Hepatocyte (in vitro differentiated cells): ENCODE measurements around the gene MLIP. TPM values are rescaled to one million over a fixed set of nuclear protein-coding genes. Genes with fewer than 3 reads are reported as not detected.

Experiments used
- DNase-seq: peaks from one replicate; pipeline ENCODE4 v3.0.0-alpha.2; 2016; ENCODE audit warnings: low spot score
- H2AFZ ChIP-seq: fragments of 200-600 bp; sonication (generic); 2 replicates; pipeline ENCODE4 v1.6.0; 2016; ENCODE audit warnings: antibody characterized with exemption, mild to moderate bottlenecking
- H3K27ac ChIP-seq: fragments of 200-600 bp; sonication (generic); 2 replicates; pipeline ENCODE4 v1.5.1; 2016; ENCODE audit warnings: mild to moderate bottlenecking
- H3K27me3 ChIP-seq: fragments of 200-600 bp; sonication (generic); 2 replicates; pipeline ENCODE4 v1.6.1; 2016
- H3K36me3 ChIP-seq: fragments of 200-600 bp; sonication (generic); replicated peaks from 2 replicates; pipeline ENCODE4 v1.5.1; 2016; ENCODE audit warnings: low read depth; ENCODE audit not compliant: insufficient read depth
- H3K4me1 ChIP-seq: fragments of 200-600 bp; sonication (generic); 2 replicates; pipeline ENCODE4 v1.5.1; 2016; ENCODE audit warnings: mild to moderate bottlenecking, moderate library complexity; ENCODE audit not compliant: insufficient read depth
- H3K4me2 ChIP-seq: fragments of 200-600 bp; sonication (generic); 2 replicates; pipeline ENCODE4 v1.6.0; 2016
- H3K4me3 ChIP-seq: fragments of 200-600 bp; sonication (generic); 2 replicates; pipeline ENCODE4 v1.5.1; 2016; ENCODE audit warnings: mild to moderate bottlenecking
- H3K79me2 ChIP-seq: fragments of 200-600 bp; sonication (generic); 2 replicates; pipeline ENCODE4 v1.6.0; 2017; ENCODE audit warnings: mild to moderate bottlenecking
- H3K9me2 ChIP-seq: fragments of 200-600 bp; sonication (generic); replicated peaks from 2 replicates; pipeline ENCODE4 v1.6.0; 2017; ENCODE audit warnings: mild to moderate bottlenecking; ENCODE audit not compliant: insufficient read depth
- H3K9me3 ChIP-seq: fragments of 200-600 bp; sonication (generic); 2 replicates; pipeline ENCODE4 v1.5.1; 2016; ENCODE audit warnings: low read depth, mild to moderate bottlenecking
- H4K20me1 ChIP-seq: fragments of 200-600 bp; sonication (generic); 2 replicates; pipeline ENCODE4 v1.6.0; 2016; ENCODE audit warnings: mild to moderate bottlenecking; ENCODE audit not compliant: insufficient read depth, poor library complexity, severe bottlenecking
- EZH2 ChIP-seq: fragments of 200-600 bp; sonication (generic); IDR thresholded peaks from 2 replicates; pipeline ENCODE4 v1.6.1; 2016; ENCODE audit warnings: antibody characterized with exemption, mild to moderate bottlenecking, borderline replicate concordance
- EZH2phosphoT487 ChIP-seq: fragments of 200-600 bp; sonication (generic); IDR thresholded peaks from one replicate; pipeline ENCODE4 v1.6.1; 2018; ENCODE audit warnings: antibody characterized with exemption, mild to moderate bottlenecking, low read depth, moderate library complexity; ENCODE audit not compliant: unreplicated experiment, severe bottlenecking
- WGBS: methylation state at CpG from one replicate; pipeline ENCODE4 v1.1.6; 2016; ENCODE audit warnings: low lambda C conversion rate; ENCODE audit errors: missing lambda C conversion rate; 5-methylcytosine and 5-hydroxymethylcytosine counted together
- polyA plus RNA-seq: library from polyadenylated mRNA; unstranded; fragments of >200 nt; fragmentation: Nextera tagmentation; extraction: Ambion mirVana; gene quantifications from 2 replicates; pipeline ENCODE4 v1.2.1, GENCODE V29; 2016
- total RNA-seq: library from RNA; depleted of rRNA; stranded (reverse); fragments of >200 nt; gene quantifications from 2 replicates; pipeline ENCODE4 v1.2.3, GENCODE V29; 2014
- TF ChIP-seq, protein P1 (sequence below): fragments of 200-600 bp; sonication (generic); IDR thresholded peaks from 2 replicates; pipeline ENCODE4 v1.5.1; 2016; ENCODE audit warnings: antibody characterized with exemption, mild to moderate bottlenecking; ENCODE audit not compliant: poor library complexity

The MLIP gene
- total and polyA plus RNA-seq, 2 experiments from 2014 or later: 1.2 to 1.5 TPM

DNA sequence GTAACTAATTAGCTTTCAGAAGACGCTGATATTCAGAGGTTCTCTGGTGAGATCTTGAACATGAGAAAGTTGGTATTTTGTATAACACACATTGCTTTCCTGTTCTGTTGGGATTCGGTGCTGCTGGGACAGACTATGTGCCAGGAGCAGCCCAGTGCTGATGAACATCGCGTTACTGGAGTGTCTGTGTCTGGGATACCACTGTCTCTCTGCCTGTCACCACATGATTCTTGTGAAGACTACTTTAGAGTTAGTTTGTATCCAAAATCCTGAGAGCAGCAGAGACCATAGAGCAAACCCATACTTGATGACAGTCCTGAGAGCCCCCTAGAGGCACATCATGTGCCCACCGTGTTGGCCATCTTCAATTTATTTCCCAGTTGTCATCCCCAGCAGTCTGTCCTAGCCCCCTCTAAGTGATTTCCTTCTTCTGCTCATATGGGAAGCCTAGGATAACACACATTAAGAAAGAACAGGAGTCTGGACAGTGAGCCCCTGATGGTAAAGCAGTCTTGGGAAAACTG lies 155.2 kb downstream of the MLIP start:
- Histone ChIP-seq H3K4me2 (no peak overlapping the region), H3K4me3 (no peak overlapping the region), H4K20me1 (no peaks in the 10 kb centered on the region), H3K27me3 (no peaks in the 10 kb centered on the region), H2AFZ (no peak overlapping the region), H3K79me2 (no peaks in the 10 kb centered on the region), H3K27ac (no peak overlapping the region), H3K9me3 (no peaks in the 10 kb centered on the region), H3K9me2 (no peaks in the 10 kb centered on the region), H3K4me1 (no peaks in the 10 kb centered on the region), H3K36me3 (no peaks in the 10 kb centered on the region)
- DNase-seq: no peak
- 76% methylated on average over 5 of the region's 5 CpGs for WGBS
- TF ChIP-seq EZH2 (no peak), EZH2phosphoT487 (no peak)
- TF ChIP-seq, protein P1, sequence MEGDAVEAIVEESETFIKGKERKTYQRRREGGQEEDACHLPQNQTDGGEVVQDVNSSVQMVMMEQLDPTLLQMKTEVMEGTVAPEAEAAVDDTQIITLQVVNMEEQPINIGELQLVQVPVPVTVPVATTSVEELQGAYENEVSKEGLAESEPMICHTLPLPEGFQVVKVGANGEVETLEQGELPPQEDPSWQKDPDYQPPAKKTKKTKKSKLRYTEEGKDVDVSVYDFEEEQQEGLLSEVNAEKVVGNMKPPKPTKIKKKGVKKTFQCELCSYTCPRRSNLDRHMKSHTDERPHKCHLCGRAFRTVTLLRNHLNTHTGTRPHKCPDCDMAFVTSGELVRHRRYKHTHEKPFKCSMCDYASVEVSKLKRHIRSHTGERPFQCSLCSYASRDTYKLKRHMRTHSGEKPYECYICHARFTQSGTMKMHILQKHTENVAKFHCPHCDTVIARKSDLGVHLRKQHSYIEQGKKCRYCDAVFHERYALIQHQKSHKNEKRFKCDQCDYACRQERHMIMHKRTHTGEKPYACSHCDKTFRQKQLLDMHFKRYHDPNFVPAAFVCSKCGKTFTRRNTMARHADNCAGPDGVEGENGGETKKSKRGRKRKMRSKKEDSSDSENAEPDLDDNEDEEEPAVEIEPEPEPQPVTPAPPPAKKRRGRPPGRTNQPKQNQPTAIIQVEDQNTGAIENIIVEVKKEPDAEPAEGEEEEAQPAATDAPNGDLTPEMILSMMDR: no peak

DNA sequence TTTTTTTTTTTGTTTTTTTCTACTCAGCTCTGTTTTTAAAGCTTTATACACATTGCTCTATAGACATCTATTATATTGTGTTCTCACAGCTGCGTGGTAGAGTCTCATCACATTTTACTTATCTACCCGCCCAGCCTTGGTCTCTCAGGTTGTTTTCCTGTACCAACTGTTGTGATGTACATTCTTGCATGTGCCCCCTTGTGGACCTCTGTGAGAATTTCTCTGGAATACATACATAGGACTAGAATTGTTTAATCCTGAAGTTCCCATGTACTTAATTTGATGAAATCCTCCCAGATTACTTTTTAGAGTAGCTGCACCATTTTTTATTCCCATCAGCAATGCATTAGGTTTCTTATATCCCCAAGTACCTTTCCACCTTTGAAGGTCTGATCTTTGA lies 156.6 kb downstream of the MLIP start:
- no peaks in the 10 kb centered on the region for H3K27me3 ChIP-seq
- 56% methylated on average over 2 of the region's 2 CpGs for WGBS
- H2AFZ ChIP-seq: no peak overlapping the region

DNA sequence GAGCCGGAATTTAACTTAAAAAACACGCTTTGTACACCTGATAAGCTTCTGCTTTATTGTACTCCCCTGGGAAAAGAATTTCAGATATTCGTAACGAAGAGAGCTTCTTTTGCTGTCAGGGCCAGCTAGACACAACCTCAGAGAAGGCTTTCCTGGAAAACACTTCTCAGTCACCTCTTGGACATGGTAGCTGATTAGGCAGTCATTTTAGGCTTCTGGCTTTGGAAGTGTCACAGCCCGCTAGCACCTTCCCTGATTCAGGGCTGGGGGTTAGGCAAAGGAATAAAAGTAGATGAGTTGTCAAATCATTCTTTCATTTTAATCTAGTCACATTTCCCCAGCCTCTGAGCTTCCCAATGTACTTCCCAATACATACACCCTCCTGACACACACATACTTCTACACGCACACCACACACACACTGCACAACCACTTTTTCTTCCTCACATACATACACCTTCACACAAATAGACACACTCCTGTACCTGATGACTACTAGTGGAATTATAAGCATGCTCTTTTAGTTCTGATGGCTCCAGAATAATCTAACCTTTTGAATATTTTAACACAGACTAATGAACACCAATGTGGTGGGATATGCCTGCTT lies 162.1 kb downstream of the MLIP start:
- H2AFZ ChIP-seq: no peak overlapping the region
- TF ChIP-seq EZH2 (no peak), EZH2phosphoT487 (no peak)
- TF ChIP-seq, protein P1: no peak

More for the DNA sequence above, 156.6 kb downstream of the MLIP start:
- no peaks in the 10 kb centered on the region for H3K9me3 ChIP-seq
- no peaks in the 10 kb centered on the region for H3K4me1 ChIP-seq
- DNase-seq: peak; percentile 65
- H3K79me2 ChIP-seq: no peaks in the 10 kb centered on the region
- H3K9me2 ChIP-seq: no peaks in the 10 kb centered on the region
- TF ChIP-seq, protein P1: peak; percentile 48
- TF ChIP-seq EZH2phosphoT487: no peak
- H3K36me3 ChIP-seq: no peaks in the 10 kb centered on the region
- no peak overlapping the region for H3K27ac ChIP-seq
- H3K4me3 ChIP-seq: no peak overlapping the region
- H4K20me1 ChIP-seq: no peaks in the 10 kb centered on the region
- no peak overlapping the region for H3K4me2 ChIP-seq

DNA sequence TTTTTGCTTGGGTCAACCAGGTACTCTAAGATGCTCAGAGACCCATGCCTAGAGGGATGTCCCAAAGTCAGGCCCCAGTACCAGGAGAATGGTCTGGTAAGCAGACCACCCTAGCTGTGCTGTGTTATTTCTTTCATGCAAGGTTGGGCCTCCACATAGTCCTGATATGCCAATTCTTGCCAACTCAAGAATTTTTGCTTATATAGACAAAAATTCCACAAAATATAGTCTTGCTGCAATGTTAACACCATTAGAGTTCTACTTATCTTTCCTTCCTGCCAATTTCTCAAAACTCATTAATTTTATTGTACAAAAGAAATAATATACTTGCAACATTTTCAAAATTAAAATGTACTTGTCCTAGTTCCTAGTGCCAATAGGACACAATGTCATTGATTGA lies 163.1 kb downstream of the MLIP start:
- no peak overlapping the region for H3K4me3 ChIP-seq
- H3K27ac ChIP-seq: no peak overlapping the region
- H2AFZ ChIP-seq: no peak overlapping the region

More for the DNA sequence above, 162.1 kb downstream of the MLIP start:
- H3K27me3 ChIP-seq: no peaks in the 10 kb centered on the region
- 93% methylated on average over 6 of the region's 6 CpGs for WGBS
- no peak overlapping the region for H3K27ac ChIP-seq
- no peaks in the 10 kb centered on the region for H3K36me3 ChIP-seq
- DNase-seq: no peak
- H3K9me2 ChIP-seq: no peaks in the 10 kb centered on the region
- H3K9me3 ChIP-seq: no peaks in the 10 kb centered on the region
- no peak overlapping the region for H3K4me2 ChIP-seq
- H3K4me3 ChIP-seq: no peak overlapping the region
- no peaks in the 10 kb centered on the region for H4K20me1 ChIP-seq
- no peaks in the 10 kb centered on the region for H3K4me1 ChIP-seq
- no peaks in the 10 kb centered on the region for H3K79me2 ChIP-seq

More for the DNA sequence above, 163.1 kb downstream of the MLIP start:
- H3K9me3 ChIP-seq: no peaks in the 10 kb centered on the region
- no peaks in the 10 kb centered on the region for H3K9me2 ChIP-seq
- no peak for DNase-seq
- H3K4me2 ChIP-seq: no peak overlapping the region
- H3K79me2 ChIP-seq: no peaks in the 10 kb centered on the region
- H3K36me3 ChIP-seq: no peaks in the 10 kb centered on the region
- TF ChIP-seq, protein P1: no peak
- no peak for TF ChIP-seq EZH2
- H3K27me3 ChIP-seq: no peaks in the 10 kb centered on the region
- no peaks in the 10 kb centered on the region for H4K20me1 ChIP-seq
- H3K4me1 ChIP-seq: no peaks in the 10 kb centered on the region
